Ammon's horn (tissue), 1 donor: Measurements from ENCODE around the gene P2RX4.
"Not testable (repeated sequence)": the region's sequence is repeated elsewhere in the genome, so short reads cannot be mapped to it uniquely, and the experiment has no call there.

Experiments used
- DNase-seq: peaks from one replicate; pipeline ENCODE4 v3.0.0-alpha.2; 2016; ENCODE audit warnings: low spot score

The P2RX4 gene

DNA sequence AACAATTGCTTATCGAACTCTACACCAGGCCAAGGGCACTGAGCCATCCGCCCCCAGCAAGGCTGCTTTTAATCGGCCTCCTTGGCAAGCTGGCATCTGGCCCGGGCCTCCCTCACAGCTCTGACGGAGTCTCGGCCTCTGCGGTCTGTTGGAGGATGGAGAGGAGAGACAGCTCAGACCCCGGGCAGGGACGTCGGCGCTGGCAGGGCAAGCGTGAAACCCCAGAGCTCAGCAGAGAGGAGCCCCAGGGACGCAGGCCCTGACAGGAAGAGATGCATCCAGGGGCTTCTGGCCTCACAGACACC, 69.1 kb downstream of the P2RX4 start:
- DNase-seq: no peak

DNA sequence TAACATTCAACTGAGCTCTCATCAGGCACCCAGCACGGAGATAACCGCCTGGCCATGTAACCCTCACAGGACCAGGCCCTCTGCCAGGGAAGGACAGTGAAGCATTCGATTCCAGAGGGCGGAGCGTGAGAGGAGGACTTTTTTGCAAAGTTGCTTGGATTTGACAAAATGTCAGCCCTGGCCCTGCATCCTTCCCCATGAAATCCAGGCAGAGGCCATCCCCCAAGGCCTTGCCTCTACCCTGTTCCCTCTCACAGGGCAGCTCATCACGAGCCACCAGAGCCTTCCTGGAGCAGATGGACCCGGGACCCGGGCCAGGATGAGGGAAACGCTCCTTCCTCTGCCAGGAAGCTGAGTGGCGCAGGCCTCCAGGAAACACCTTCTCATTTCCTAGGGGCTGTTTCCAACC, 69.6 kb downstream of the P2RX4 start:
- DNase-seq: peak; percentile 49

DNA sequence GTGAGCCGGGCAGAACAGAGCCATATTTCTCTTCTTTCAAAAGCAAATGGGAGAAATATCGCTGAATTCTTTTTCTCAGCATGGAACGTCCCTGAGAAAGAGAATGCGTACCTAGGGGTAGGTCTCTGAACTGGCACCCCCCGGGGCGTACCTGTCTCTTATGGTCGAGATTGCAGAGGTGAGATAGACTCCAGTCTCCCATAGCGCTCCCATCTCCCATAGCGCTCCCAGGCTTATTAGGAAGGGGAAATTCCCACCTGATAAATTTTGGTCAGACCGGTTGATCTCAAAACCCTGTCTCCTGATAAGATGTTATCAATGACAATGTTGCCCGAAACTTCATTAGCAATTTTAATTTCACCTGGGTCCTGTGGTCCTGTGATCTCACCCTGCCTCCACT, 70.6 kb downstream of the P2RX4 start:
- not testable (repeated sequence) for DNase-seq

DNA sequence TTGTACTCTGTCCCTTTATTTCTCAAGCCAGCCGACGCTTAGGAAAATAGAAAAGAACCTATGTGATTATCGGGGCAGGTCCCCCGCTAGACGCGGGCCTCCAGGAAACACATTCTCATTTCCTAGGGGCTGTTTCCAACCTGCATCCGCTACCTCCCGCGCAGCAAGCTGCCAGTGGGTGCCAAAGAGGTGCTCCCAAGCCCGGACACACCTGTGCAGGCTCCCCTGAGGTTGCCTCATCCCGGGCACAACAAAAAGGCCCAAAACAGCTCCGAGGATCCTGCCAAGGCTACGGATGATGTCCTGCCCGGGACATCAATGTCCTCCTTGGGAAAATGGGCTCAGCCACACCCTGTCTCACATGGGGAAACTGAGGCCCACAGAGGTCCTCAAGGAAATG, 71.2 kb downstream of the P2RX4 start:
- DNase-seq: not testable (repeated sequence)

DNA sequence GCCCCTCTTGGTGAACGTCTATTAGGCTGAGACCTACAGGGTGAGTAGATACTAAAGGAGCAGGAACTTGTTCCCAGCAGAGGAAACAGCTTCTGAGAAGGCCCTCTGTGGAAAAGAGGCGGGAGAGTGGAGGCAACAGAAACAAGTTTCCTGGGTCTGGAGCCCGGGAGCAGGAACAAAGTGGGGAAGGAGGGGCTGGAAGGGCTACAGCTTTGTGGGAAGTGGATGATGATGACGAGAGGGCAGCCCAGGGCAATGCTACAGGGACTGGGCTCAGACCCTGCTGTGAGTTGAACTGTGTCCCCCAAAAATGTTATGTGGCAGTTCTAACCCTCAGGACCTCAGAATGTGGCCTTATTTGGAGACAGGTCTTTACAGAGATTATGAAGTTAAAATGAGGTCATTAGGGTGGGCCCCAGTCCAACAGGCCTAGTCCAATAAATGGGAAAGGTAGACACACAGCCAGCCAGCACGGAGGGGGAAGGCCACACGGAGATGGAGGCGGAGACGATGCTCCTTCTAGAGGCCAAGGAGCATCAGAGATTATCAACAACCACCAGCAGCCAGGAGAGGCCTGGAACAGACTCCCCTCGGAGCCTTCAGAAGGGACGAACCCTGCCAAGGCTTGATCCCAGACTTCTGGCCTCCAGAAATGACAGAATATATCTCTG, 72.3 kb downstream of the P2RX4 start:
- no peak for DNase-seq

DNA sequence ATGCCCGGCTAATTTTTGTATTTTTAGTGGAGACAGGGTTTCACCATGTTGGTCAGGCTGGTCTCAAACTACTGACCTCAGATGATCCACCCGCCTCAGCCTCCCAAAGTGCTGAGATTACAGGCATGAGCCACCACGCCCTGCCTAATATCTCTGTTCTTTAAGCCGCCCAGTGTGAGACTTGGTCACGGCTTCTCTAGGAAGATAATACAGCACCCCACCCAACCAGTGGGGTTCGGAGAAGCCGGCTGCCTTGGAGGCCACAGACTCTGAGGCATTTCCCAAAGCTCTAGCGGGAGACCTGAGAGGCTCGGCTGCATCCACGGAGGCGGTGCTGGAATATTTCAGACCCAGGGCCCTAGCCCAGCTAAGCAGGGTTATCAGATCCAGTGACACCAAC, 73.0 kb downstream of the P2RX4 start:
- not testable (repeated sequence) for DNase-seq

DNA sequence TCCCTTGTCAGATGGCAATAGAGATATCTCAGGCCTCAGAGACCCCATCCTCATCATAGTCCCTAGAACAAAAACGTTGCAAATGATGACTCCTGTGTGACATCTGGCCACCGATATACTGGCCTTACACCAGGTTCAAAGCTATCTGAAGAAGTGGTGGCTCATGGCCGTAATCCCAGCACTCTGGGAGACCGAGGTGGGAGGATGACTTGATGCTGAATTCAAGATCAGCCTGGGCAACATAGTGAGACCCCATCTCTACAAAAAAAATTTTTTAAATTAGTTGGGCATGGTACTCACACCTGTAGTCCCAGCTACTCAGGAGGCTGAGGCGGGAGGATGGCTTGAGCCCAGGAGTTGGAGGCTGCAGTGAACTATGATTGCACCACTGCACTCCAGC, 73.5 kb downstream of the P2RX4 start:
- no peak for DNase-seq
